K562 (cell line): ENCODE results near the gene SLC7A8. TPM values are rescaled to one million over a fixed set of nuclear protein-coding genes. Genes with fewer than 3 reads are reported as not detected.

ENCODE experiments used
- CBX3 ChIP-seq, 2 experiments: IDR thresholded peaks; 1 replicate in 1 of 2; 2 replicates in 1 of 2; pipeline ENCODE4 v1.6.1; 2012; ENCODE audit warnings: inconsistent platforms in 2 of 2, low read length in 2 of 2, borderline replicate concordance in 1 of 2, control low read depth in 1 of 2
- CHD2 ChIP-seq: IDR thresholded peaks from 2 replicates; pipeline ENCODE4 v1.6.1; 2011; ENCODE audit warnings: low read depth, low read length
- HCFC1 ChIP-seq: IDR thresholded peaks from 2 replicates; pipeline ENCODE4 v1.6.1; 2012; ENCODE audit warnings: low read depth, low read length, improper control_type of control experiment
- HMGN3 ChIP-seq: IDR thresholded peaks from 2 replicates; pipeline ENCODE4 v1.6.1; 2011; ENCODE audit warnings: borderline replicate concordance, low read depth, mild to moderate bottlenecking, mixed read lengths, low read length; ENCODE audit not compliant: insufficient read length; ENCODE audit errors: extremely low read depth
- KLF16 ChIP-seq: IDR thresholded peaks from 2 replicates; pipeline ENCODE4 v1.6.1; 2016; ENCODE audit warnings: antibody characterized with exemption
- NFIC ChIP-seq: fragments of 450-650 bp; IDR thresholded peaks from 2 replicates; pipeline ENCODE4 v1.6.1; 2017; ENCODE audit warnings: mild to moderate bottlenecking, inconsistent platforms
- NR2C1 ChIP-seq, 2 experiments: fragments of 450-650 bp; IDR thresholded peaks; 2 replicates each; pipeline ENCODE4 v1.6.1; 2017; ENCODE audit warnings: mild to moderate bottlenecking in 2 of 2, antibody characterized with exemption in 1 of 2, inconsistent platforms in 1 of 2, missing compliant biosample characterization in 1 of 2, missing genetic modification characterization in 1 of 2
- POLR2AphosphoS5 ChIP-seq: IDR thresholded peaks from 2 replicates; pipeline ENCODE4 v1.6.1; 2011; ENCODE audit warnings: mild to moderate bottlenecking, low read depth, low read length, moderate library complexity; ENCODE audit not compliant: control insufficient read depth, insufficient read depth
- POLR2G ChIP-seq: fragments of 200-400 bp; formaldehyde crosslinking; IDR thresholded peaks from 2 replicates; pipeline ENCODE4 v1.6.1; 2017; ENCODE audit warnings: low read depth, mild to moderate bottlenecking, antibody characterized with exemption, low read length, moderate library complexity
- RNF2 ChIP-seq: sonication (generic); IDR thresholded peaks from 2 replicates; pipeline ENCODE4 v1.6.1; 2016
- SOX6 ChIP-seq: fragments of 450-650 bp; IDR thresholded peaks from 2 replicates; pipeline ENCODE4 v1.6.1; 2014; ENCODE audit warnings: mild to moderate bottlenecking
- TAF9B ChIP-seq: fragments of 450-650 bp; IDR thresholded peaks from 2 replicates; pipeline ENCODE4 v1.6.1; 2018; ENCODE audit warnings: mild to moderate bottlenecking; ENCODE audit not compliant: partially characterized antibody
- TEAD1 ChIP-seq, 2 experiments: fragments of 450-650 bp in 1 of 2; sonication (generic) in 1 of 2; formaldehyde crosslinking; IDR thresholded peaks; 2 replicates each; pipeline versions ENCODE4 v1.4.0 to v1.8.0; 2020 to 2022; ENCODE audit warnings: mild to moderate bottlenecking in 2 of 2, missing genetic modification reagents in 1 of 2
- TRIM28 ChIP-seq: fragments of 450-650 bp; IDR thresholded peaks from 2 replicates; pipeline ENCODE4 v1.6.1; 2017
- polyA plus RNA-seq, 8 experiments: library from polyadenylated mRNA; depleted of rRNA in 4 of 8; stranded (reverse) in 5 of 8; unstranded in 3 of 8; fragments of >200 nt; fragmentation: Nextera tagmentation in 2 of 8; fragmentation: Illumina TruSeq in 1 of 8; extraction: Ambion mirVana in 2 of 8; extraction: Trizol in 1 of 8; gene quantifications; 2 replicates each; pipeline versions ENCODE4 v1.2.1 to v1.2.3, GENCODE V29; 2011 to 2014; ENCODE audit warnings: inconsistent platforms in 1 of 8, missing spikeins in 1 of 8
- total RNA-seq, 7 experiments: library from RNA; depleted of rRNA in 6 of 7; stranded (reverse); fragments of >200 nt in 6 of 7; fragmentation: Illumina TruSeq in 2 of 7; extraction: Trizol in 2 of 7; gene quantifications; 2 replicates each; pipeline versions ENCODE4 v1.2.1 to v1.2.3, GENCODE V29; 2011 to 2021; ENCODE audit warnings: low replicate concordance in 1 of 7
- TF ChIP-seq, protein P1 (sequence below): fragments of 450-650 bp; IDR thresholded peaks from 2 replicates; pipeline ENCODE4 v1.6.1; 2017; ENCODE audit warnings: antibody characterized with exemption, mild to moderate bottlenecking
- TF ChIP-seq, protein P2 (sequence below): fragments of 200-800 bp; sonication (Bioruptor generic); IDR thresholded peaks from 2 replicates; pipeline ENCODE4 v1.6.1; 2017; ENCODE audit warnings: missing genetic modification characterization, missing compliant biosample characterization

SLC7A8 gene
- total and polyA plus RNA-seq, 9 of the 15 experiments (the other 6 are each of a cell fraction or from before 2014, with no cell fraction given): 2.0 to 33.0 (median 6.0) TPM

DNA sequence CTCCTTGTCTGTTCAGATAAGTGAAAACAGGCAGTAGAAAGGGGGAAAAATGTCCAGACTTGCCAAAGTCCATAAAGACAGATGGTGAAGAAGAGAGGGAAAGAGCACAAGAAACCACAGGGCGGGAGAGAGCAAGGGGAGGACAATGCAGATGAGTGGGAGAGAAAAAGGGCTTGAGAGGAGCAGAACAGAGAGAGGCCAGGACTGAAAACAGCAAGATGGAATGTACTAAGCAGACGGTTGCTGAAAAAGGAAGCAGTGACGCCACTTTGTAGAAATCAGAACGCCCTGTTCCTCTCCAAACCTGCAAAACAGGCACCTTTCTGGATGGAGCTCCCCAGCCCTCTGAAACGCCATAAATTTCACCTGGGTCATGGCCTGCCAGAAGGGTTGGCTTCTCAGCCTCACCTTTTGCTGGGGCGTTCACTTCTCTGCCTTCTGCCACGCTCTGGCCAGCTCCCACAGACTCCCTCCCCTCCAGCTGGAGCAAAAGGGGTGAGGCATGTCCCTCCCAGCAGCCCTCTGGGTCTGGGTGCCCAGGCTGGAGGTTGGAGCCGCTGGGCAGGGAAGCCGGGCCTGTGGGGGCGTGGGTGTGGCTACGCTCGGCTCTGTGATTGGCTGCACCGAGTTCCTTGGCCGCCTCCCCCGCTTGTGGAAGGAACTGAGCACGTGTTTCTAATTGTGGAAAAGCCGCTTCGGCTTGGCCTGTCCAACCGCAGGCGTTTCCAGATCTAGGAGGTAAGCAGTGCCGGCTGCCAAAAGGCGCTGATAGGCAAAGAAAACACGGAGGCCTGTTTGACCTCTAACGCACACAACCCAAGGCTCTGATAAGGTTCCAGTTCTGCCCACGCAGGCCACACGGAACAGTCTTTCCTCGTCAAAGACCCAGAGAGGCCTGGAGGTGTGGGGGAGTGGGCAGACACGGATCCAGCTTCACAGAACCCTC lies 29.3 kb downstream of the SLC7A8 start (continued):
- TF ChIP-seq, protein P1, sequence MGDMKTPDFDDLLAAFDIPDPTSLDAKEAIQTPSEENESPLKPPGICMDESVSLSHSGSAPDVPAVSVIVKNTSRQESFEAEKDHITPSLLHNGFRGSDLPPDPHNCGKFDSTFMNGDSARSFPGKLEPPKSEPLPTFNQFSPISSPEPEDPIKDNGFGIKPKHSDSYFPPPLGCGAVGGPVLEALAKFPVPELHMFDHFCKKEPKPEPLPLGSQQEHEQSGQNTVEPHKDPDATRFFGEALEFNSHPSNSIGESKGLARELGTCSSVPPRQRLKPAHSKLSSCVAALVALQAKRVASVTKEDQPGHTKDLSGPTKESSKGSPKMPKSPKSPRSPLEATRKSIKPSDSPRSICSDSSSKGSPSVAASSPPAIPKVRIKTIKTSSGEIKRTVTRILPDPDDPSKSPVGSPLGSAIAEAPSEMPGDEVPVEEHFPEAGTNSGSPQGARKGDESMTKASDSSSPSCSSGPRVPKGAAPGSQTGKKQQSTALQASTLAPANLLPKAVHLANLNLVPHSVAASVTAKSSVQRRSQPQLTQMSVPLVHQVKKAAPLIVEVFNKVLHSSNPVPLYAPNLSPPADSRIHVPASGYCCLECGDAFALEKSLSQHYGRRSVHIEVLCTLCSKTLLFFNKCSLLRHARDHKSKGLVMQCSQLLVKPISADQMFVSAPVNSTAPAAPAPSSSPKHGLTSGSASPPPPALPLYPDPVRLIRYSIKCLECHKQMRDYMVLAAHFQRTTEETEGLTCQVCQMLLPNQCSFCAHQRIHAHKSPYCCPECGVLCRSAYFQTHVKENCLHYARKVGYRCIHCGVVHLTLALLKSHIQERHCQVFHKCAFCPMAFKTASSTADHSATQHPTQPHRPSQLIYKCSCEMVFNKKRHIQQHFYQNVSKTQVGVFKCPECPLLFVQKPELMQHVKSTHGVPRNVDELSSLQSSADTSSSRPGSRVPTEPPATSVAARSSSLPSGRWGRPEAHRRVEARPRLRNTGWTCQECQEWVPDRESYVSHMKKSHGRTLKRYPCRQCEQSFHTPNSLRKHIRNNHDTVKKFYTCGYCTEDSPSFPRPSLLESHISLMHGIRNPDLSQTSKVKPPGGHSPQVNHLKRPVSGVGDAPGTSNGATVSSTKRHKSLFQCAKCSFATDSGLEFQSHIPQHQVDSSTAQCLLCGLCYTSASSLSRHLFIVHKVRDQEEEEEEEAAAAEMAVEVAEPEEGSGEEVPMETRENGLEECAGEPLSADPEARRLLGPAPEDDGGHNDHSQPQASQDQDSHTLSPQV: peak; percentile 96
- TF ChIP-seq, protein P2, sequence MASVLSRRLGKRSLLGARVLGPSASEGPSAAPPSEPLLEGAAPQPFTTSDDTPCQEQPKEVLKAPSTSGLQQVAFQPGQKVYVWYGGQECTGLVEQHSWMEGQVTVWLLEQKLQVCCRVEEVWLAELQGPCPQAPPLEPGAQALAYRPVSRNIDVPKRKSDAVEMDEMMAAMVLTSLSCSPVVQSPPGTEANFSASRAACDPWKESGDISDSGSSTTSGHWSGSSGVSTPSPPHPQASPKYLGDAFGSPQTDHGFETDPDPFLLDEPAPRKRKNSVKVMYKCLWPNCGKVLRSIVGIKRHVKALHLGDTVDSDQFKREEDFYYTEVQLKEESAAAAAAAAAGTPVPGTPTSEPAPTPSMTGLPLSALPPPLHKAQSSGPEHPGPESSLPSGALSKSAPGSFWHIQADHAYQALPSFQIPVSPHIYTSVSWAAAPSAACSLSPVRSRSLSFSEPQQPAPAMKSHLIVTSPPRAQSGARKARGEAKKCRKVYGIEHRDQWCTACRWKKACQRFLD: peak; percentile 79; the same call in 1 of the 2 replicates
- TF ChIP-seq CBX3 (IDR thresholded peaks at IDR 0.05; ENCODE audit: borderline replicate concordance in 1 of 2, low read length in 2 of 2): peak in 1 of 2 experiments; percentile 58; a peak in 1 of 3 replicates
- TF ChIP-seq NR2C1 (IDR thresholded peaks at IDR 0.05): no peak
- TF ChIP-seq NR2C1 (tag; IDR thresholded peaks at IDR 0.05): peak; percentile 80
- TF ChIP-seq POLR2G: peak; percentile 60
- TF ChIP-seq TEAD1 (CRISPR knock-in tag; IDR thresholded peaks at IDR 0.05): peak in 1 of 2 experiments; percentile 13; a peak in 1 of 4 replicates
- 0 out of 2 replicates have a peak, but pooled peaks have one; percentile 26 for TF ChIP-seq TRIM28
- peak; percentile 61 for TF ChIP-seq KLF16
- TF ChIP-seq HCFC1: no peak
- peak; percentile 58; the same call in 1 of the 2 replicates for TF ChIP-seq NFIC
- TF ChIP-seq RNF2: 0 out of 2 replicates have a peak, but pooled peaks have one; percentile 42
- TF ChIP-seq TAF9B: peak; percentile 71
- TF ChIP-seq HMGN3: peak; percentile 42
- peak; percentile 17; the same call in 1 of the 2 replicates for TF ChIP-seq CHD2
- peak; percentile 37; the same call in 1 of the 2 replicates for TF ChIP-seq POLR2AphosphoS5
- TF ChIP-seq SOX6: peak; percentile 79
